CD8-positive, alpha-beta memory T cell (primary cell): Measurements from ENCODE around the gene DAP. TPM values are rescaled to one million over a fixed set of nuclear protein-coding genes. Genes with fewer than 3 reads are reported as not detected.

Source experiments
- CTCF ChIA-PET: fragments of 350-600 bp; sonication (Branson Sonifier 250); formaldehyde crosslinking; loops from one replicate; lab custom pipeline; 2021; ENCODE audit warnings: antibody characterized with exemption; lab: Charles Lee
- POLR2A ChIA-PET: fragments of 350-600 bp; sonication (Branson Sonifier 250); formaldehyde crosslinking; loops from one replicate; lab custom pipeline; 2021; ENCODE audit warnings: antibody characterized with exemption; lab: Charles Lee
- DNase-seq, 5 donors: peaks; one replicate each; pipeline versions ENCODE4 v3.0.0 to v3.0.0-alpha.2; 2020 to 2022; ENCODE audit warnings: mixed read lengths in 1 of 5
- H3K27ac ChIP-seq: one replicate; pipeline ENCODE4 v1.7.0; 2013; ENCODE audit warnings: low read depth, mild to moderate bottlenecking, low read length, moderate library complexity
- H3K27me3 ChIP-seq: 2 replicates; pipeline ENCODE4 v1.7.0; 2013; ENCODE audit warnings: low read length, mild to moderate bottlenecking; ENCODE audit not compliant: insufficient read depth, poor library complexity, severe bottlenecking
- H3K36me3 ChIP-seq: 2 replicates; pipeline ENCODE4 v1.7.0; 2013; ENCODE audit warnings: mild to moderate bottlenecking, low read length, moderate library complexity; ENCODE audit not compliant: insufficient read depth
- H3K4me1 ChIP-seq: 2 replicates; pipeline ENCODE4 v1.7.0; 2013; ENCODE audit warnings: mild to moderate bottlenecking, low read length, moderate library complexity; ENCODE audit not compliant: insufficient read depth
- H3K4me3 ChIP-seq: 2 replicates; pipeline ENCODE4 v1.7.0; 2013; ENCODE audit warnings: mild to moderate bottlenecking, low read length
- H3K9me3 ChIP-seq: 2 replicates; pipeline ENCODE4 v1.7.0; 2013; ENCODE audit warnings: mild to moderate bottlenecking, low read length
- H3K27ac Mint-ChIP-seq, 8 donors: one replicate each; pipeline ENCODE4 v1.8.0; 2020 to 2021; ENCODE audit warnings: mixed read lengths in 8 of 8, mild to moderate bottlenecking in 6 of 8, inconsistent platforms in 3 of 8, moderate library complexity in 3 of 8
- H3K27me3 Mint-ChIP-seq, 2 donors: one replicate each; pipeline ENCODE4 v1.8.0; 2020 to 2021; ENCODE audit warnings: mixed read lengths in 2 of 2, mild to moderate bottlenecking in 1 of 2, moderate library complexity in 1 of 2
- H3K36me3 Mint-ChIP-seq, 3 donors: one replicate each; pipeline ENCODE4 v1.8.0; 2020 to 2021; ENCODE audit warnings: mixed read lengths in 3 of 3, inconsistent platforms in 1 of 3, mild to moderate bottlenecking in 1 of 3
- H3K4me1 Mint-ChIP-seq, 3 donors: one replicate each; pipeline ENCODE4 v1.8.0; 2020 to 2021; ENCODE audit warnings: mixed read lengths in 3 of 3, inconsistent platforms in 1 of 3, mild to moderate bottlenecking in 1 of 3
- H3K4me3 Mint-ChIP-seq, 7 donors: one replicate each; pipeline ENCODE4 v1.8.0; 2020 to 2021; ENCODE audit warnings: mixed read lengths in 7 of 7, mild to moderate bottlenecking in 6 of 7, moderate library complexity in 4 of 7, inconsistent platforms in 2 of 7
- H3K9me3 Mint-ChIP-seq, 5 donors: one replicate each; pipeline ENCODE4 v1.8.0; 2020 to 2022; ENCODE audit warnings: mixed read lengths in 5 of 5, mild to moderate bottlenecking in 3 of 5, moderate library complexity in 2 of 5, inconsistent platforms in 1 of 5
- polyA plus RNA-seq: library from polyadenylated mRNA; unstranded; fragments of 300-500 nt; fragmentation: Illumina TruSeq; gene quantifications from one replicate; pipeline ENCODE4 v1.2.3, GENCODE V29; 2021
- total RNA-seq, 2 experiments: library from RNA; stranded (reverse); gene quantifications; one replicate each; pipeline ENCODE4 v1.2.3, GENCODE V29; 2021

Gene DAP
- total and polyA plus RNA-seq, 3 experiments from 2014 or later: 60.0 to 73.7 (median 61.5) TPM

GRCh38 chr5:10630126-10630525, 130.9 kb downstream of the DAP start:
- ChIA-PET CTCF (interaction anchor here (4.8 kb wide), 1 partner anchor 346 kb away, joined by 101 read pairs; no protein-coding TSS in a partner anchor), POLR2A (no interaction called here)
- H3K9me3 Mint-ChIP-seq: no peaks in the 10 kb centered on the region
- H3K27ac Mint-ChIP-seq: peak overlapping the region in 1 of 8 donors; percentile 64
- DNase-seq: no peak
- peaks cover 43 to 51% (median 49%) of the 10 kb centered on the region in 3 donors for H3K4me1 Mint-ChIP-seq
- Histone ChIP-seq H3K4me1 (peaks cover 35% of the 10 kb centered on the region), H3K4me3 (no peak overlapping the region), H3K9me3 (no peaks in the 10 kb centered on the region), H3K27me3 (no peaks in the 10 kb centered on the region), H3K27ac (no peak overlapping the region), H3K36me3 (no peaks in the 10 kb centered on the region)
- H3K36me3 Mint-ChIP-seq: no peaks in the 10 kb centered on the region
- H3K27me3 Mint-ChIP-seq: peaks cover 4 to 8% of the 10 kb centered on the region in 2 donors
- H3K4me3 Mint-ChIP-seq: no peak overlapping the region

GRCh38 chr5:10629682-10630081, 131.4 kb downstream of the DAP start:
- H3K36me3 Mint-ChIP-seq: no peaks in the 10 kb centered on the region
- peaks cover 30% of the 10 kb centered on the region for H3K4me1 ChIP-seq
- H3K27ac Mint-ChIP-seq: peak overlapping the region in 1 of 8 donors; percentile 75
- H3K36me3 ChIP-seq: no peaks in the 10 kb centered on the region
- peaks cover 39 to 47% (median 44%) of the 10 kb centered on the region in 3 donors for H3K4me1 Mint-ChIP-seq
- ChIA-PET CTCF (interaction anchor here (4.8 kb wide), 1 partner anchor 345 kb away, joined by 101 read pairs; no protein-coding TSS in a partner anchor), POLR2A (no interaction called here)
- no peaks in the 10 kb centered on the region for H3K9me3 Mint-ChIP-seq
- H3K9me3 ChIP-seq: no peaks in the 10 kb centered on the region
- H3K4me3 Mint-ChIP-seq: peak overlapping the region in 1 of 7 donors; percentile 48
- H3K27me3 ChIP-seq: no peaks in the 10 kb centered on the region
- no peak overlapping the region for H3K27ac ChIP-seq
- DNase-seq: no peak
- H3K4me3 ChIP-seq: no peak overlapping the region
- H3K27me3 Mint-ChIP-seq: peaks cover 4 to 8% of the 10 kb centered on the region in 2 donors

Other genes starting within 250 kb of the DAP start
- 10 to 100 TPM; 29.6 to 32.7 TPM for gene ANKRD33B, start 197.2 kb downstream of the DAP start, total RNA-seq
- 0.06 TPM for gene ANKRD33B, start 197.2 kb downstream of the DAP start, polyA plus RNA-seq